Endodermal cell (in vitro differentiated cells): Measurements from ENCODE around the gene GNA12. TPM values are rescaled to one million over a fixed set of nuclear protein-coding genes. Genes with fewer than 3 reads are reported as not detected.

Experiments used
- DNase-seq: peaks from one replicate; pipeline ENCODE4 v3.0.0-alpha.2; 2017
- H3K27ac ChIP-seq: 2 replicates; pipeline ENCODE4 v1.5.1; 2013; ENCODE audit warnings: mild to moderate bottlenecking, low read depth, low read length, moderate library complexity
- H3K27me3 ChIP-seq: 2 replicates; pipeline ENCODE4 v1.6.1; 2013; ENCODE audit warnings: mild to moderate bottlenecking, low read length, moderate library complexity; ENCODE audit not compliant: insufficient read depth, control insufficient read depth, poor library complexity, severe bottlenecking
- H3K36me3 ChIP-seq: 2 replicates; pipeline ENCODE4 v1.7.0; 2013; ENCODE audit warnings: mild to moderate bottlenecking, low read length, moderate library complexity; ENCODE audit not compliant: control insufficient read depth, insufficient read depth
- H3K4me1 ChIP-seq: one replicate; pipeline ENCODE4 v1.7.0; 2013; ENCODE audit warnings: low read length; ENCODE audit not compliant: control insufficient read depth, insufficient read depth
- H3K4me3 ChIP-seq: 2 replicates; pipeline ENCODE4 v1.5.1; 2013; ENCODE audit warnings: mild to moderate bottlenecking, low read length, moderate library complexity
- H3K9ac ChIP-seq: 2 replicates; pipeline ENCODE4 v1.6.1; 2013; ENCODE audit warnings: mild to moderate bottlenecking, low read length, moderate library complexity; ENCODE audit not compliant: poor library complexity, severe bottlenecking; ENCODE audit errors: extremely low read depth
- H3K9me3 ChIP-seq: 2 replicates; pipeline ENCODE4 v1.6.1; 2013; ENCODE audit warnings: mild to moderate bottlenecking, low read length, moderate library complexity; ENCODE audit not compliant: control insufficient read depth
- H3K27ac Mint-ChIP-seq: 2 replicates; pipeline ENCODE4 v1.8.0; 2020; ENCODE audit warnings: mixed read lengths
- H3K27me3 Mint-ChIP-seq: 2 replicates; pipeline ENCODE4 v1.8.0; 2021; ENCODE audit warnings: mild to moderate bottlenecking, mixed read lengths; ENCODE audit not compliant: insufficient read depth
- H3K36me3 Mint-ChIP-seq: 2 replicates; pipeline ENCODE4 v1.8.0; 2020; ENCODE audit warnings: low read depth, mixed read lengths
- H3K4me1 Mint-ChIP-seq: 2 replicates; pipeline ENCODE4 v1.8.0; 2020; ENCODE audit warnings: mixed read lengths
- H3K4me3 Mint-ChIP-seq: 2 replicates; pipeline ENCODE4 v1.8.0; 2020; ENCODE audit warnings: mild to moderate bottlenecking, moderate library complexity, mixed read lengths
- H3K9me3 Mint-ChIP-seq: 2 replicates; pipeline ENCODE4 v1.8.0; 2020; ENCODE audit warnings: mild to moderate bottlenecking, mixed read lengths
- WGBS, 2 experiments: methylation state at CpG; one replicate each; pipeline versions ENCODE4 v1.1.5 to v1.1.7; 2013; ENCODE audit warnings: missing lambda C conversion rate in 2 of 2, mixed read lengths in 1 of 2; ENCODE audit not compliant: insufficient coverage in 1 of 2, insufficient read length in 1 of 2; 5-methylcytosine and 5-hydroxymethylcytosine counted together
- total RNA-seq, 2 donors: library from RNA; stranded (reverse); fragmentation: NEBNext Ultra II Directional in 1 of 2; extraction: Animal tissue kit (Norgen Biotek cat#: 25700) in 1 of 2; gene quantifications; 2 replicates in 1 of 2; 3 replicates in 1 of 2; pipeline ENCODE4 v1.2.1, GENCODE V29; 2021
- TF ChIP-seq, protein P1 (sequence below): fragments of 200-600 bp; sonication (generic); conservative IDR thresholded peaks from 2 replicates; pipeline ENCODE4 v1.5.0; 2021; ENCODE audit warnings: antibody characterized with exemption, mild to moderate bottlenecking

GNA12 gene
- total RNA-seq, 2 donors from 2014 or later: 55.0 to 64.7 TPM

DNA sequence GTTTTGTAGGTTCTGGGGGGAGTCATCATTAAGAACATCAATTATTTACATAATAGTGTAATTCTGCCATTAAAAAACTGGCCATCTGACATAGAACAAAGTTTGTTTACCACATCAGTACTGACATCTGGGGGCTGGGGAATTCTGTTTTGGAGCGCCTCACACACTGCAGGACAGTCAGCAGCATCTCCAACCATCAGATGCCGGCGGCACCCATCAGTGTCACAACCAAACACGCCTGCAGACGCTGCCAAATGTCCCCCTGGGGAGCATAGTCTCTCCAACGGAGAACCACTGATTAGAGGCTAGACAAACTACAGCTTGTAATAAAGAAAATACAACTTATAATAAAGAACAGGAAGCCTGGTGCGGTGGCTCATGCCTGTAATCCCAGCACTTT lies 26.0 kb downstream of the GNA12 start:
- TF ChIP-seq, protein P1, sequence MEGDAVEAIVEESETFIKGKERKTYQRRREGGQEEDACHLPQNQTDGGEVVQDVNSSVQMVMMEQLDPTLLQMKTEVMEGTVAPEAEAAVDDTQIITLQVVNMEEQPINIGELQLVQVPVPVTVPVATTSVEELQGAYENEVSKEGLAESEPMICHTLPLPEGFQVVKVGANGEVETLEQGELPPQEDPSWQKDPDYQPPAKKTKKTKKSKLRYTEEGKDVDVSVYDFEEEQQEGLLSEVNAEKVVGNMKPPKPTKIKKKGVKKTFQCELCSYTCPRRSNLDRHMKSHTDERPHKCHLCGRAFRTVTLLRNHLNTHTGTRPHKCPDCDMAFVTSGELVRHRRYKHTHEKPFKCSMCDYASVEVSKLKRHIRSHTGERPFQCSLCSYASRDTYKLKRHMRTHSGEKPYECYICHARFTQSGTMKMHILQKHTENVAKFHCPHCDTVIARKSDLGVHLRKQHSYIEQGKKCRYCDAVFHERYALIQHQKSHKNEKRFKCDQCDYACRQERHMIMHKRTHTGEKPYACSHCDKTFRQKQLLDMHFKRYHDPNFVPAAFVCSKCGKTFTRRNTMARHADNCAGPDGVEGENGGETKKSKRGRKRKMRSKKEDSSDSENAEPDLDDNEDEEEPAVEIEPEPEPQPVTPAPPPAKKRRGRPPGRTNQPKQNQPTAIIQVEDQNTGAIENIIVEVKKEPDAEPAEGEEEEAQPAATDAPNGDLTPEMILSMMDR: no peak
- H3K4me1 Mint-ChIP-seq: peaks cover 54% of the 10 kb centered on the region
- Histone ChIP-seq H3K27ac (no peak overlapping the region), H3K4me3 (no peak overlapping the region), H3K9me3 (no peaks in the 10 kb centered on the region), H3K9ac (no peak overlapping the region), H3K36me3 (peaks cover 9% of the 10 kb centered on the region), H3K4me1 (peaks cover 3% of the 10 kb centered on the region), H3K27me3 (no peaks in the 10 kb centered on the region)
- DNase-seq: peak; percentile 35
- no peak overlapping the region for H3K27ac Mint-ChIP-seq
- WGBS, 2 experiments: 93 to 100% methylated on average over 4 to 7 of the region's 7 CpGs
- peaks cover 9% of the 10 kb centered on the region for H3K36me3 Mint-ChIP-seq
- no peak overlapping the region for H3K4me3 Mint-ChIP-seq
- no peaks in the 10 kb centered on the region for H3K27me3 Mint-ChIP-seq
- no peaks in the 10 kb centered on the region for H3K9me3 Mint-ChIP-seq

DNA sequence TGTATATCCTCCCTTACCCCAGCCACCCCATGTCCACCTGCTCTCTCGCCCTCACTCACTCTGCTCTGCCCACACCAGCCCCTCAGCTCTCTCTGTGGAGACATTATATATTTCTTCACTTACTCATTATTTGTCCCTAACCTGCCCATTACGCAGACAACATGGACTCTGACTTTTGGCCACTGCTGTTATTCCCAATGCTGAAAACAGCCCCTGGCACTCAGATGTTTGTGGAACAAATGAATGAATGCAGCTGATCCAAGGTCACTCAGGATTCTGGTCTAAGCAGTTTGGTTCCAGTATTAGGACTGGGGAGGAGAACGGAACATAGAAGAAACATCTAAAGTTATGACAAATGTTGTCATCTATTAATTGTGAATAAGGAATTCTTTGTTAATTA lies 26.7 kb downstream of the GNA12 start:
- Mint-ChIP-seq H3K9me3 (no peaks in the 10 kb centered on the region), H3K27ac (no peak overlapping the region), H3K4me3 (no peak overlapping the region), H3K36me3 (peaks cover 9% of the 10 kb centered on the region), H3K4me1 (peaks cover 48% of the 10 kb centered on the region), H3K27me3 (no peaks in the 10 kb centered on the region)
- Histone ChIP-seq H3K27ac (no peak overlapping the region), H3K4me3 (no peak overlapping the region), H3K27me3 (no peaks in the 10 kb centered on the region), H3K9ac (no peak overlapping the region), H3K4me1 (peaks cover under 1% of the 10 kb centered on the region), H3K9me3 (no peaks in the 10 kb centered on the region), H3K36me3 (peaks cover 13% of the 10 kb centered on the region)
- WGBS, 2 experiments: 94 to 100% methylated on average over 2 to 3 of the region's 3 CpGs
- DNase-seq: no peak
- TF ChIP-seq, protein P1: no peak

DNA sequence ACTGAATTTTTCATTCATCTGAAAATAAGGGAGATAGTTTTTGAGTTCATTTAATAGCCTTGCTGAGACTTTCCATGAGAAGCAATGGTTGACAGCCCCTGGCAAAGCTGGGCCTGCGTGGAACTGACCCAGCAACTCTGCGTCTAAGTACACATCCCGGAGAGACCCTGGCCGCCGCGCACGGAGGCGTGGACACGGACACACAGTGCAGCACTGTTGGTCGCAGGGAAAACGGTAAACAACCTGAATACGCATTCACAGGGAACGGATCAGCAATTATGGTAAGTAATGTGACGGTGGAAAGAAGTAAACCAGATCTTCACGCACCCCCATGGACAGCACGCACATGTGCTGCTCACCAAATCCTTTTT lies 28.2 kb downstream of the GNA12 start:
- Histone ChIP-seq H3K27me3 (no peaks in the 10 kb centered on the region), H3K36me3 (peaks cover 18% of the 10 kb centered on the region), H3K9me3 (no peaks in the 10 kb centered on the region), H3K4me3 (no peak overlapping the region), H3K4me1 (no peaks in the 10 kb centered on the region), H3K9ac (no peak overlapping the region), H3K27ac (no peak overlapping the region)
- Mint-ChIP-seq H3K27me3 (no peaks in the 10 kb centered on the region), H3K27ac (peak overlapping the region; percentile 65), H3K4me3 (no peak overlapping the region), H3K4me1 (peaks cover 33% of the 10 kb centered on the region), H3K9me3 (no peaks in the 10 kb centered on the region), H3K36me3 (peaks cover 12% of the 10 kb centered on the region)
- DNase-seq: peak; percentile 43
- WGBS, 2 experiments: 86 to 91% methylated on average over 16 of the region's 16 CpGs
- TF ChIP-seq, protein P1: no peak
